HuH-7 (cell line): ENCODE results near the gene CLDN19.
"Not testable (repeated sequence)": the region's sequence is repeated elsewhere in the genome, so short reads cannot be mapped to it uniquely, and the experiment has no call there.

Experiments used
- DNase-seq: peaks from one replicate; pipeline ENCODE4 v3.0.0; 2011; ENCODE audit warnings: low spot score

Gene CLDN19

DNA sequence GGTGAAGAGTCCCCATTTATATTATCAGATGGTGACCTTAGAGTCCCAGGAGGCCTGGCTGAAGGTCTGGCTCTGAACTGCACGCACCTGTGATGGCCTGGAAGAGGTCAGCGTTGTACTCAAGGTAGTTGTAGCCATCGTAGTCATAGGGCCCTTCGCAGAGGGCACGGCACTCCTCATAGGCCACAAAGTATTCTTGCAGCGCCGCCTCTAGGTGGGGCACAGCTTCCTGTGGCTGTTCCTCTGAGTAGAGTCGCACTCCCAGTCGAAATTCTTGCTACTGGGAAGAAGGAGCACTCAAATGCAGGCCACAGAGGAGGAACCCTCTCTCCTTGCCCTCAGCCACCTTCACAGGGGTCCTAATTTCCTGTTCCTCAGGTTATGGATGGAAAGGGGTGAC, 19.1 kb upstream of the CLDN19 start:
- no peak for DNase-seq

GRCh38 chr1:42758641-42759040, 18.6 kb upstream of the CLDN19 start:
- DNase-seq, result no peak

- DNase-seq, result no peak
Observed at GRCh38 chr1:42757892-42758275, 17.8 kb upstream of the CLDN19 start.

DNA sequence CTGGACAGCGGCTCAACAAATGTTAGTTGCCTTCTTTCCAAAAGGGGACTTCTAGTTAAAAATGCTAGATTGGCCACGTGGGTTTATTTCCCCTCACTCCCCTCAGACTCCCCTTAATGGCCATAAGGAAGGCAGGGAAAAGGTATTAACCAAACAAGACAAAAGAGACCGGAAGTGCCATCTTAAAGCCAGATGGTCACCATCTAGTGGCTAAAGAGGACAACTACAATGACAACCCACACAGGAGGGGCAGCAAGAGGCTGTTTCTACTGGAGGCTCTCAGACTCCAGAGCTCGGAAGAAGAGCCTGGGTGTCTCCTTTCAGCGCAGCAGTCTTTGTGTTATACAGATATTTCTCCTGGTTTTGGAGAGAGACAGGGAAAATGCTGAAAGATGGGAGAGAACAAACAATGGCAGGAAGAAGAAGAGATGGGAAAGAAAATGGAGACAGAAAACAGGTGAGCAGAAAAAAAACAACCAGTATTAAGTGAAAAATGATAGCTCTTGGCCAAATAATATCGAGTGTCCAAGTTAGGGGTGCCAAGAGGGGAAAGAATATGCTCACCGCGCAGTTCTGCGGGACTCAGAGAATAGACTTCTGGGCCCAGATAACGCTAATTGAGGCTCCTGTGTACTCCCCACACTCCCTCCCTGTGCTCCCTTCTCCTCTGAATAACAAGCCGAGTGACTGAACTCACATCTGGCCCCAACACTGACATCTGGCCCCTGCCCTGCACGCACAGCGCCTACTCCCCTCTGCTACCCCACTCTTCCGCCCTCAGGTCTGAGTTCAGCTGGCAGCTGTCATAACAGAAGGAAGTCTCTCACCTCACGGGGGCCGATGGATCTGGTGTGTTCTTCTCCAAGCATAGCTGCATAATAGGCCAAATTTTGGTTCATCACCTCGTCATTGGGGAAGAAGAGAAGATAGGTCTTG, 17.2 kb upstream of the CLDN19 start:
- peak; percentile 82 for DNase-seq

- DNase-seq, result no peak
Observed at GRCh38 chr1:42753070-42753469, 13.0 kb upstream of the CLDN19 start.

DNA sequence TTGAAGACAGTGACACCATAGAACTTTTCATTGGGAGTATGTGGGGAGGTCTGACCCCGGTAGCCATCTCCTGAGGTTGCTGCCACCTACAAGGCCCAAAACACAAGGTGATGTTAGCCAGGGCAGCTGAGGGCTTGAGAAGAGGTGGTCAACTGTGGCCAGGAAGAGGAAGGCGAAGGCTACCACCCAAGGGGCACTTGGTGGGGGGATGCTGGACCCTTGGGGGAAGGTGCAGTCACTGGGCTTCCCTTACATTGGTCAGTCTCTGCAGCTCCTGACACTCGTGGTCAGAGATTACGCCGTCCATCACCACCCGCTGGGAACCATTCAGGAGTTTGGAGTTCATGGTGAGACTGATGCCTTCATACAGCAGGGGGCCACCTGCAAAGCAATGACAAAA, 12.2 kb upstream of the CLDN19 start:
- no peak for DNase-seq

- not testable (repeated sequence) for DNase-seq
Observed at GRCh38 chr1:42751511-42752070, 11.6 kb upstream of the CLDN19 start.

DNA sequence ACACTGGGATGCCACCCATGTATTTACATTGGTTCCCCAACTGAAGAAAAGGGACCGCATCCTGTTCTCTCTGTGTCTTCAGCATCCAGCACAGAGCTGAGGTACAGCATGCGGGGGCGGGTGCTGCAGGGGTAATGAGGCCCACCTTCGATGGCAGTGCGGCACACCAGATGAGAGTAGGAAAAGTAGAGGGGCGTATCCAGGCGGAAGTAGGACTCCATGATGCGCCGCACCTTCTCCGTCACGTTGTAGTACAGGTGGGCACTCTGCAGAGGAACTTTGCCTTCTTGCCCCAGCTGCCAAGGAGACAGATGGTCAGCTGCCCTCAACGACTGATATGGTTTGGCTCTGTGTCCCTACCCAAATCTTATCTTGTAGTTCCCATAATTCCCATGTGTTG, 10.0 kb upstream of the CLDN19 start:
- no peak for DNase-seq

GRCh38 chr1:42748461-42749410, 8.7 kb upstream of the CLDN19 start:
- DNase-seq, result no peak

DNA sequence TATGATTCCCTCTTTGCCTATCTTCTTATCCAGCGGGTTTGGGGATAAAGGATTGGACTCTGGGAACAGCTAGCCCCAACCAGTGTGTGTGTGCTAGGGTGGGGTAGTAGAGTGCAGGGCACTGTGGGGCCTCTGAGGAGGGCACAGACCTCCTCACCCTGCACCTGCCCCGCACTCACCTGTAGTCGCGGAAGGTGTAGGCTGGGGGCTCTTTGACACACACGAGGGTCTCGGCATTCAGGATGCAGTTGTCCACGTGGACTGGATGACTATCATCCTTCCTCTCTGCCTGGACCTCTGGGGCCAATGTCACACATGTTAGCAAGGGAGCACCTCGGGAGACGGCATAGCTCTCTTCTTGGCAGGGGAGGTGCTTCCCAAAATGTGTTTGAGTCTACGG, 8.0 kb upstream of the CLDN19 start:
- DNase-seq, result no peak

DNA sequence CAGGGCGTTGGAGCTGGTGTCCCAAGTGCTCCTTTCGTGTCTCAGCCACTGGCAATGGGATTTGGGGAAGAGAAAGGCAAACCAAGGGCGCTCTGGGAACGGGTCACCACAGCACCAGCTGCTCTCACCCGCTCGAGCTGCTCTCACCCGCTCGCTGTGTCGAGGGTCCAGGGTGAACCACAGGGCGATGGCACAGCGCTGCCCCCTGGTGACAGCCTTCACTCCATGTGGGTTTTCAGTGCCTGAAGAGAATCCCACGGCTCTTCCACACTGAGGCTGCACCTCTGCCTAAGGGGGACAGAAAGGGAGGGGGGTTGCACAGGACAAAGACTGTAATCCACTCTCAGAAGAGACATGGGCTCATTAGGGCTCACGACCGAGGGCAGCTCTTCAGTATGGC, 7.1 kb upstream of the CLDN19 start:
- peak; percentile 68 for DNase-seq

DNA sequence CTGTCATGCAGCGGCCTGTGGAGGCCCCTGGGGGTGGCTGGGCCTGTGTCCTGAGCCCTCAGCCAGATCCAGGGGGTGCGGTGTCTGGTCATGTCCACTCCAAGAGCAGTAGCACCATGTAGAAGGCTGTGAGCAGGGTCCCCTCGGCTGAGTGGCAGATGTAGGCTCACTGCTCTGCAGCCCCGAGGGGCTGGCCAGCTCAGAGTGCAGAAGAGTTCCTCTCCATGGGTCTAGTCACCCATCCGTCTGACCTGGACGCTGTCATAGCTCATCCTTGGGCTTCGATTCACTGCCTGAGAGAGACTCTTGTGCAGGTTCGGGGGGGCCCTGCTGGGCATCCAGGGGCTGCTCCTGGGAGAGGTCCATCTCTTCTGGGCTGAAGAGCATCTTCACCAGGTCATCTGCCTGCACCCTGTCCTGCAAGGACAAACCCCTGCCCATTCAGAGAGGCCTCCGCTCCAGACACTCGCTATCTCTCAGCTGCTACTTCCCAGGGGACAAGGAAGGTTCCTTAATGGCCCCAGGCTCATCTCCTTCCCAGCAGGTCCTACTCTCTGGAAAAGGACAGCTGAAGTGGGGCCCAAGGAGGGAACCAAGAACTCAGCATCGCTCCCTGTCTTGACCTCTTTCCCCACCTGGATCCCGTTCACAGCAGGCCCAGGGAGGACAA, 6.5 kb upstream of the CLDN19 start:
- DNase-seq, result no peak

- no peak for DNase-seq
Observed at GRCh38 chr1:42745851-42746250, 5.8 kb upstream of the CLDN19 start.

DNA sequence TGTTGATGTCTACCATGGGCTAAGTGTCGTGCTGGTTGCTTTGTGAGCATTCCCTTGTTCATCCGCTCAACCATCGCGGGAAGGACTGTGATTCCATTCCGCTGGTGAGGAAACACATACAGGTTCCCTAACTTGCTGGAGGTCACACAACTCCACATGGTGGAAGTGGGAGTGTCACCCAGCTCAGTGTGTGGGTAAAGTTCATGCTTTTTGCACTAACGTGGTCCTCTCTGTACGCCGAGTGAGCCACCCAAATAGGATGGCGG, 4.0 kb upstream of the CLDN19 start:
- no peak for DNase-seq

- no peak for DNase-seq
Observed at GRCh38 chr1:42743317-42744147, 3.5 kb upstream of the CLDN19 start.

- no peak for DNase-seq
Observed at GRCh38 chr1:42742617-42743316, 2.7 kb upstream of the CLDN19 start.

DNA sequence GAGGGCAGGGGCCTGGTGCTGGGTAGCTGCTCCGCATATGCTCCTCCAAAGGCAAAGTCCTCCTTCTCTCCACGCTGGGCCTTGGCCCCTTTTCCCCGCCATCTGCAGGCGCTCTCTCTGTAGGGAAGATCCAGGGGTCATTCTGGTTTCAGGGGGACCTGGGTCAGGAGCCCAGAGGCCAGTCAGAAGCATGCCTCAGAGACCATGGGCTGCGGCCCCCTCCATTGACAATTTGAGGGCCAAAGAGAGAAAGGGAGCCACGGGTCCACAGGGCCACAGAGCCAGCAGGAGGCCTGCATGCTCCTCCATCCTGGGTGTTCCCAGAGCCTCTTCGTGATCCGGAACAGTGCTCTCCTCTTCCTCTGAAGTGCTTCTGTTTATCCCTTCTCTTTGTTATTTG, 2.1 kb upstream of the CLDN19 start:
- DNase-seq, result no peak

DNA sequence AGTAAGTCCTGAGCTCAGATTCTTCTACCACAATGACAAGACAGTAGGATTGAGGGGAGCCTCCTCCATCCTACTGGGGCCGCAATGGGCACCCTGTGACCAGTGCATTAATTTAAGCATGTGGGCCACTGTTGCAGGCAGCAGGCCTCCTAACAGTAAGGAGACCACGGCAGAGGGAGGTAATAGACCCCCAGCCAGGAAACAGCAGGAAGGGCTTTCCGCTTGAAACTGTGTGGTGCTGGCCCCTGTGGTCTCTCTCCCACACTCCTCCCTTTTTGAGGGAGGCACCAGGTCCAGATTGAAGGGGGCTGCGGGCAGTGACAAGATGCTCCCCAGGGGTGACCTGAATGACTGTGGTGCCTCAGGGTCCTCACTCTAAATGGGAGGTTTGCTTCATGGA, 1.7 kb upstream of the CLDN19 start:
- DNase-seq, result no peak

GRCh38 chr1:42740851-42741580, 980 bp upstream of the CLDN19 start:
- DNase-seq, result no peak

GRCh38 chr1:42738678-42739226, 1.3 kb downstream of the CLDN19 start:
- no peak for DNase-seq
